NCI-H2227 treated with DMSO at 0.1 percent for 48 hours (cell line): ENCODE results near the gene WBP2NL.

Experiments used
- DNase-seq: peaks from one replicate; lab custom pipeline; 2025; lab: John Stamatoyannopoulos, UW

The WBP2NL gene

GRCh38 chr22:41979423-41980250 is 19.0 kb upstream of the WBP2NL start:
- DNase-seq = no peak

- no peak for DNase-seq
Measured at GRCh38 chr22:41982865-41983264, 15.7 kb upstream of the WBP2NL start.

- DNase-seq = no peak
Measured at GRCh38 chr22:41983513-41984405, 14.8 kb upstream of the WBP2NL start.

GRCh38 chr22:41987276-41987675 is 11.3 kb upstream of the WBP2NL start:
- no peak for DNase-seq

GRCh38 chr22:41989246-41989645 is 9.3 kb upstream of the WBP2NL start:
- DNase-seq = no peak

GRCh38 chr22:41991111-41991510 is 7.5 kb upstream of the WBP2NL start:
- no peak for DNase-seq

- no peak for DNase-seq
Measured at GRCh38 chr22:41992496-41992895, 6.1 kb upstream of the WBP2NL start.

GRCh38 chr22:41995211-41995610 is 3.4 kb upstream of the WBP2NL start:
- DNase-seq = no peak

GRCh38 chr22:41996826-41997225 is 1.8 kb upstream of the WBP2NL start:
- no peak for DNase-seq

- DNase-seq = no peak
Measured at GRCh38 chr22:42000466-42000865, 1.9 kb downstream of the WBP2NL start.

- DNase-seq = no peak
Measured at GRCh38 chr22:42001121-42001520, 2.5 kb downstream of the WBP2NL start.

- no peak for DNase-seq
Measured at GRCh38 chr22:42001706-42002105, 3.1 kb downstream of the WBP2NL start.

GRCh38 chr22:42007922-42008321 is 9.3 kb downstream of the WBP2NL start:
- DNase-seq = no peak

GRCh38 chr22:42010778-42011177 is 12.2 kb downstream of the WBP2NL start:
- no peak for DNase-seq

- no peak for DNase-seq
Measured at GRCh38 chr22:42013385-42013784, 14.8 kb downstream of the WBP2NL start.

- no peak for DNase-seq
Measured at GRCh38 chr22:42016111-42016510, 17.5 kb downstream of the WBP2NL start.

GRCh38 chr22:42018224-42018623 is 19.6 kb downstream of the WBP2NL start:
- no peak for DNase-seq

- DNase-seq = no peak
Measured at GRCh38 chr22:42021571-42021970, 23.0 kb downstream of the WBP2NL start.

GRCh38 chr22:42022162-42022847 is 23.7 kb downstream of the WBP2NL start:
- no peak for DNase-seq

- no peak for DNase-seq
Measured at GRCh38 chr22:42025421-42025820, 26.8 kb downstream of the WBP2NL start.

GRCh38 chr22:42026705-42027104 is 28.1 kb downstream of the WBP2NL start:
- no peak for DNase-seq
